RKO (cell line): ENCODE measurements around the gene SEMA6B.
A peak's percentile ranks its signal among the peaks of the same experiment; 100 is the strongest.

Experiments
- DNase-seq: peaks from one replicate; pipeline ENCODE4 v3.0.0-alpha.2; 2016; ENCODE audit warnings: low spot score

The SEMA6B gene

DNA sequence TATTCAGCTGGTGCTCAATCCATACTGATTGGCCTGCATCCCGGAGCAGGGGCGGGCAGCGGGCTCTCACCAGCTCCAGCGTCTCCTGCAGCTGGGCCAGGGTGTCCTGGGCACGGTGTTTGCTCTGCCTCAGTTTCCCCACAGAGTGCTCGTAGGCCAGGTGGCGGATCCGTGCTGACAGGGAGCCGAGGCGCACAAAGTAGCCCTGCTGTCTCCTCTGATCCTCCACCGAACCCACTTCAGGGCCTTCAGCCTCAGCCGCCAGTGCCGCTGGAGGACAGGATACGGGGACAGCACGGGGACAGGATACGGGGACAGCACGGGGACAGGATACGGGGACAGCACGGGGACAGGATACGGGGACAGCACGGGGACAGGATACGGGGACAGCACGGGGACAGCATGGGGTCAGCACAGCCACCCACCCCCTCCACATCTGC lies 33.9 kb downstream of the SEMA6B start:
- DNase-seq: no peak

DNA sequence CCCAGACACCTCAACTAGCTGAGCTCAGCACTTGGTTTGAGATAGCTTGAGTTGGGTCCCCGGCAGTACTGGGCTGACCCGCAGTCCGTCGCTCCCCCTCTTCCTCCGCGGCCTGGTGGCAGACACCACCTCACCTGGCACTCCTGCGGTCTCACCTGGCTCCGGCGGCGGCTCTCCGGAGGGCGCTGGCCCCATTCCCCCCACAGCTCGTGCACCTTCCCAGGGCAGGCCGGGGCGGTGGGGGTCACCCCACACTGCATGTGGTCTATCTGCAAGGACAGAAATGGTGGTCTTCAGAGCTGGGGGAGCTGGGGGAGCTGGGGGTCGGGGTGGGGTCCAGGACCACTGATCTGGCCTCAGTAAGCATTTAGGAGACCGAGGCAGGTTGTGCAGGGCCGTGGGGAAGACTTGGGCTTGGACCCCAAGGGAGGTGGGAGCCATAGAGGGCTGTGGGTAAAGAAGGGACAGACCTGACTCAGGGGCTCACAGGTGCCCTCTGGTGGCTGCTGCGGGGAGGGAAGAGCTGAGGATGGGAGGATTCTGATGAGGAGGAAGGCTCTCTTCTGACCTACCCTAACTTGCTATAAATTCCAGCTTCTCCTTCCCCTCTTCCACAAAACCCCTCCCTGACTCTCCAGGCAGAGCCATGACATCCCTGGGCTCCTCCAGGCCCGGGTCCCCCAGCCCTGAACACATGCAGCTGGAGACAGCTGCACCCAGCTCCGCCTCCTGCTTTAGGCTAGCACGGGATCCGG lies 34.5 kb downstream of the SEMA6B start:
- DNase-seq: peak; percentile 54

DNA sequence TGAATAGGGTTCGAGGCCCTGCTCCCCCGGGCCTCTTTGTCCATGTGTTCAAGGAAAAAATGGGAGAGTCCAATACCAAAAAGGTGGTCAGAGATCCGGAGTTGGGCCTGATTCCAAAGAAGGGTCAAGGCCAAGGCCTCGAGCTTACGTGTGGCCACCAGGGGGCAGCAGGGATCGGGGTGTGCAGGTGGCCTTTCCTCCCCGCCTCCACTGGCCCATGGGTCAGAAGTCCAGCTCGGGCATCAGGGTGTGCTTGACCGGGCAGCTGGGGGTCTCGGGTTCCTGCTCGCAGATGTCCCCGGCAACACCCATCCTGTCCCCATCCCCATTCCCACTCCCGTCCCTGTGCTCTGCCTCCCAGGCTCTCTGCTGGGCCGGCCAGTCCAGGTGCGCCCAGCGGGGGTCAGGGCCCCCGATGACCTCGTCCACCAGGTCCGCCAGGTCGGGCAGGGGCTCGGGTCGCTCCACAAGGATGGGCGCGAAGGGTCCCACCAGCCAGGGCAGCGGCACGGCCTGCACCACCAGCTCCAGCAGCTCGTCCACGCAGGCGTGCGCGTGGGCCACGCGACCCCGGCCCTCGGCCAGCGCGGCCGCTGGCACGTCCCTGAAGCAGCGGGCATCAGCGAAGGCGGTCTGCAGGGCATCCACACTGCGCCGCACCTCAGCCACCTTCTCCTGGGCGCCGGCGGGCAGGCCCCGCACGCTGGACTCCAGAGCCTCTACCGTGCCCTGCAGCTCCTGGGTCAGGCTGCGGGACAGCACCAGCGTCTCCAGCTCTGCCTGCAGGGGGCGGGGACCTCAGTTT lies 36.0 kb downstream of the SEMA6B start:
- DNase-seq: peak; percentile 69

DNA sequence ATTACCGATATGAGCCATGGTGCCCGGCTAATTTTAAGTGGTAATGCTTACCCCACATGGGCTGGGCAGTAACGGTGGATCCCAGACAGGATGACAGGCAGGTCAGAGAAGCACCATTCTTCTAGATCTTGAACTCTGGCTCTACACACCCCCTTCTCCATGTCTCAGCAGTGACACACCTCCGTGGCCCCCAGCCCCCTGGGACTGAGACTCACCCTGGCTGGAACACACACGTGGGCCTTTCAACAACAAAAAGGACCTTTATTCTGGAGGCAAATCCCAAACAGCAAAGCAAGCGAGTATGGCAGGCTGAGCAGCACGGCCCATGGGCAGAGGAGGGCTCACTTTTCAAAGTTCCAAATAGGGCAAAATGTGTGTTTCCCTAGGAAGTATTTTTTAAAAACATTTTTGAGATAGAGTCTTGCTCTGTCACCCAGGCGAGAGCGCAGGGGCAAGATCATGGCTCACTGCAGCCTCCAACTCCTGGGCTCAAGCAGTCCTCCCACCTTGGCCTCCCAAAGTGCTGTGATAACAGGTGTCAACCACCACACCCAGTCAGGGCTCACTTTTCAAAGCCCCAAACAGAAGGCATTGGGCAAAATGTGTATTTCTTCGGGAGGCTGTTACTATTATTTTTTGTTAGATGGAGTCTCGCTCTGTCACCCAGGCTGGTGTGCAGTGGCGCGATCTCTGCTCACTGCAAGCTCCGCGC lies 37.0 kb downstream of the SEMA6B start:
- DNase-seq: no peak

DNA sequence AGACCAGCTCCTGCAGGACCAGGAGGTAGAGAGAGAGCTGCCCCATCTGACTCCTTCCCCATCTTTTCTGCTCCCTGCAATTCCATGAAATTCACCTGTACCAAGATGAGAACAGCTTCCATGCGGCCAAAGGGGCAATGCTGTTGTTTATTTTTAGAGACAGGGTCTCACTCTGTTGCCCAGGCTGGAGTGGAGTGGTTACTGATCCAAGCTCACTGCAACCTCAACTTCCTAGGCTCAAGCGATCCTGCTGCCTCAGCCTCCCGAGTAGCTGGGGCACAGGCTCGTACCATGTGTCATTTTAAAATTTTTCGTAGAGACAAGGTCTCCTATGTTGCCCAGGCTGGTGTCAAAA lies 37.6 kb downstream of the SEMA6B start:
- DNase-seq: no peak

DNA sequence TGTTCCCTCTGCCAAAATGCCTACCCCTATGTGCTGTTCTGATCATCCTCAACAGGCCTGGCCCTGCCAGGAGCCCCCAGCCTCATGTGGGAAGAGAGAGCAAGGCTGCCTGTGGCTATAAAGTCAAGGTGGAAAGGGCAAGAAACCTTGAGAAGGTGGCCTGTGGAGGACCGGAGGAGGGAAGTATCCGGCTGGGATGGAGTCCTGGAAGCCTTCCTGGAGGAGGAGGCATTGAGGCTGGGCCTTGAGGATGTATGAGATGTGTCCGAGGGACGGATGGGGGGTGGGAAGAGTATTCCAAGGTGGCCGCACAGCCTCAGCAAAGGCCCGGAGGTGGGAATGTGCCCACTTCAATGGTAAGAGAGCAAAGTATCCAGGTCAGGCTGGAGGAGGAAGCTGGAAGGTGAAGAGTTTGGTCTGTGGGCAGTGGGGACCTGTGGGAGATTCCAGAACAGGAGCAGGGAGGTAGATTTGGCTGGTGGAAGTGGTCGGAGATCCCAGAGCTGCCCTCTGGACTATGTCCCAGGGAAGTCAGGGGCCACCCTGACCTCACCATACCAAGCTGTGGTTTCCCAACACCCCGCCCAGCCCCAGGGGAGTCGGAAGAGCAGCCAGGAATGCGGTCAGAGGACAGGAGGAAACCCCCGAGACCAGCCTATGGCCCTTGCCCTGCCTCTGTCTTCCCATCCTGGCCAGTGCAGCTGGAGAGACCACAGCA lies 38.2 kb downstream of the SEMA6B start:
- no peak for DNase-seq

DNA sequence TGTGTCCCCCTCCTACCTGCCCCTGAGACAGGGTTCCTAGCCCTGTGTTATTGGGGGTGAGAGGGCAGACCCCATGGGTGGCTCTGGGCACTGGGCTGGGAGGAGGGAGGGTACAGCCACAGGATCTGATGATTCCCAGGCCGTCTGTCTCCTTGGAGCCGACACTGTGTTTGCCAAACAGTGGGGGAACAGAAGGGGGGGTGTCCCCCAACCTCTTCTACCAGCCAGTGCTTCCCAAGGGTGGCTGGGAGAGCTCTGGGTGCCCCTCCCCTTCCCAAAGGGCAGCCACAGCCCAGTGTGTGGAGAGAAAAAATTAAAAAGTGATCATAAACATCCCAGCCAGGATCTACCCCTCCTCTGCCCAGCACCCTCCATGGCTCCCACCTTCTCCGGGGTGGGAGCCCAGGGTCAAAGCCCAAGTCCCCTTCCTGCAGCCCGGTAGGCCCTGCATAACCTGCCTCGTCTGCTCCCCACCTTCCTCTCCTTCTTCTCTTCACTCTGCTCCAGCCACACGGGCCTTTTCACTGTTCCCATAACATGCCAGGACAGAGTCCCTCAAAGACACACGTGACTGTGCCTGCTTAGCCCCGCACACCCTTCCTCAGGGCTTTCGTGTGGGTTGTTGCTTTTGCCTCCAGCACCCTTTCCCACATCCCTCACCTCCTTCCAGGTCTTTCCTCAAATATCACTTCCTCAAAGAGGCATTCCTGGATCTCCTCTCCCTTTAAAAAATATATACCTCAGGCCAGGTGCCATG lies 39.8 kb downstream of the SEMA6B start:
- no peak for DNase-seq

DNA sequence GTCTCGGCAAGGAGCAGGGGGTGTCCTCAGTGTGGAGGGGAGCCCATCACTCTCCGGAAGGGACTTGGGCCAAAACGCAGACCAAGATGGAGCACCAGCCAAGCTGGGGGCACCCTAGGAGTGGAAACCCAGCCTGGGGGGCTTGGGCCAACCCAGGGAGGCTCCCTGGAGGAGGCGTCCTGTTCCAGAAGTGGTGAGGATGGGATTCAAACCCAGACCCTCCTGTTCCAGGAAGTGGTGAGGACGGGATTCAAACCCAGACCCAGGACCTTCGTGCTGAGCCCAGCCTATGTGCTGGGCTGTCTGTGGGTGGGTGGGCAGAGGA lies 40.4 kb downstream of the SEMA6B start:
- no peak for DNase-seq

DNA sequence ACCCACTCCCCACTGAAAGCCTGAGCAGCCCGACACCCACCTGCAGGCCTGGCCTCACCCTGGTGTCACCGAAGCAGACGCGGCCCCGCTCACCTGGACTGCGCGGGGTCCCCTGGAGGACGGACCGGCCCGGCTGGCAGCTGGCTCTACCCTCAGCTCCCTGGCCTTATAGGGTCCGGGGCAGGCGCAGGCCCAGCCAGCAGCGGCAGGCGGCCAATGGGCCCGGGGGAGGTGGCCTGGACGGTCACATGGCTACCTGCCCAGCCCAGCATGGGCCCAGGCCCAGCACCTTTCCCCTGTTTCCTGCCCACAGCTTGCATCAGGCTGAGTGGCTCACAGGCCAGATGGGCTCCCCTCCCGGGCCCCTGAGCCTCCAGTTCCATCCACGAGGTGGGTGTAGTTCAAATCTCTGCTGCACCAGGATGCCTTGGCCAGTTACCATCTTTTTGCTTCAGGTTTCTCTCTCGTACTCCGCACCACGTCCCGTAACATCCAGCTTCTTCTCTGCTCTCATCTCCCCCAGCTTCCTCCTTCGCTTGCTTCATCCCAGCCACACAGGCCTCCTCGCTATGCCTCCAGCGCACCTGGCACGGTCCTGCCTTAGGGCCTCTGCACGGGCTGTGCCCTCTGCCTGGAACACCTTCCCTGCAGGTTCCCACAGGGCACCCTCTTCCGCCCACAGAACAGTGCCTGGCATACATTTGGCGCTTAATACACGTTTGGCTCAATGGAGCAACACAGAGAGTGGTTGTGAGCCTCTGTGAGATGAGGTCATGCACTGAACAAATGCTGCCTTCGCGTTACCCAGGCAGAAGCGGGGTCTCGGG lies 40.9 kb downstream of the SEMA6B start, which contains the start of gene PLIN4:
PLIN4 (minus strand) TSS at position 142 of the 827 bp plus-strand sequence. CDS start 214 bp downstream, outside the sequence.
- DNase-seq: no peak

DNA sequence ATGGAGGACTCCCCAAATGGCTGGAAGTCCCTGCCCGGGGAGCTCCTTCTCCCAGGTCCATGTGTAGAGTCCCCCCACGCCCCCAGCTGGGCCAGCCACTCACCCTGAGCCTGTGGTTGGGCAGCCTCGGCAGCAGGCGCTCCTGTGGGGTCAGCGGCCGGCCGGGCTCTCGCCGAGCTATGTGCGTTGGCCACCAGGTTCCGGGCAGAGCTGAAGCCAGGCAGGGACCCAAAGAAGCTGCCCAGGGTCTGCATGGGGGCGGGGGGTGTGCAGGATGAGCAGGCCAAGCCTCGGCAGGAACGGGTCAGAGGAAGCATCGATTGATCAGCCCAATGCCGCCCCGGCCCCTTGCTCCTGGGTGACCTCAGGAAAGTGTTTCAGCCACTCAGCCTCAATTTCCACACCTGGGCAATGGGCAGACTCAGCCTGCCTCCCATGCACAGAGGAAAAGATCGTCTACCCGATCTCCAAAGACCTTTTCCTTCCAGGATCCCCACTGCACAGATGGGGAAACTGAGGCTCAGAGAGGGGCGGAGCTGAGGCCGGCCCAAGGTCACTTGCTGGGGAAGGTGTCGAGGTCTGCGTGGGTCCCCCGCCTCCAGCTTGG lies 41.9 kb downstream of the SEMA6B start:
- DNase-seq: no peak

DNA sequence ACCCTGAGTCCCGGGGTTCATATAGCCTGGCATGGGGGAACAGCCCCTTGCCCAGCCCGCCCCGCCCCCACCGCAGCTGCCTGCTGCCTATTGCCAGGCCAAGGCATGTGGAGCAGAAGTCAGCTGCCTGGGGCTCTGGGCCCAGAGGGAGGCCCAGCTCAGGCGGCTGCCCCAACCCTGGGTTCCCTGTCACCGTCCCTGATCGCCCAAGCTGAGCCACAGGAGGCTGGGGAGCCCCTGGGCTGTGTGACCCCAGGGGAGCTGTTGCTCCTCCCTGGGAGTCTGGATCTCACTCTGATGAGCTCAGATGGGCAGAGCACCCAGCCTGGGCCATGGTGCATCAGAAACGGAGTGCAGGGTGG lies 42.6 kb downstream of the SEMA6B start:
- no peak for DNase-seq

DNA sequence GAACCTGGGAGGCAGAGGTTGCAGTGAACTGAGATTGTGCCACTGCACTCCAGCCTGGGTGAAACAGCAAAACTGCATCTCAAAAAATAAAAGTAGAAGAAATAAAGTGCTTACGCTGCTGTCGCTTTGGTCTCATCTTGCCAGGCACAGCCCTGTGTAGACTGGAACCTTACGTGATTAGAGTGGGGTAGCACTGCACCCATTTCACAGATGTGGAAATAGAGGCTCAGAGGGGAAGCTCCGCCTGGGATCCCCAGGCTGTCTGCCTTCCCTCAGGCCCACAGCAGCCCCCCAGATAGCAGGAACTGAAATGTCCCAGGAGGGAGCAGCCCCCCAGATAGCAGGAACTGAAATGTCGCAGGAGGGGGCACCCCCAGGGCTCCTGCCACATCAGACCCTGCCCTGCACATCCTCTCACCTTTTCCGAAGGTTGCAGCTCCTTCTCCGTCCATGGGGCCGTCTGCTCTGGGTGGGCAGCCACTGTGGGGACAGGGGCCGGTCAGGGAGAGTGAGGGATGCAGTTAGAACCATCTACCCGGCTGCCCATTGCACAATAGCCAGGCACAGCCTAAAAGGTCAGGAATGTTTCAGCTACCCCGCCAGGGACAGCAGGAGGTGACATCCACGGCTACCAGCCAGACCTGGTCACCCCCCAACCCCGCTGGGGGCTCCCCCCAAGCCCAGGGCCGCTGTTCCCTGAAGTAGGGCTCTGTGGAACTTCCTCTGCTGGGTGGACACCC lies 43.1 kb downstream of the SEMA6B start:
- no peak for DNase-seq

DNA sequence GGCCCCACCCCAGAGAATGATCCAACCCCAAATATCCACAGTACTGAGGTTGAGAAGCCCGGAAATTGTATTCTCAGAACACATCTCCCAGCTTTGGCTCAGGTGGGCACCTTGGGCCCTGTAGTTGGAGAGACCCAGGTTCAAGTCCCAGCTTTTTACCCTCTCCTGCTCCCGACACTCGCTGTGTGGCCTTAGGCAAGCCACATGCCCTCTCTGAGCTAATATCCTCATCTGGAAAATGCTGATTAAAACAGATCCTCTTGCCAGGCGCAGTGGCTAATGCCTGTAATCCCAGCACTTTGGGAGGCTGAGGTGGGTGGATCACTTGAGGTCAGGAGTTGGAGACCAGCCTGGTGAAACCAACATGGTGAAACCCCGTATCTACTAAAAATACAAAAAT lies 43.8 kb downstream of the SEMA6B start:
- no peak for DNase-seq

DNA sequence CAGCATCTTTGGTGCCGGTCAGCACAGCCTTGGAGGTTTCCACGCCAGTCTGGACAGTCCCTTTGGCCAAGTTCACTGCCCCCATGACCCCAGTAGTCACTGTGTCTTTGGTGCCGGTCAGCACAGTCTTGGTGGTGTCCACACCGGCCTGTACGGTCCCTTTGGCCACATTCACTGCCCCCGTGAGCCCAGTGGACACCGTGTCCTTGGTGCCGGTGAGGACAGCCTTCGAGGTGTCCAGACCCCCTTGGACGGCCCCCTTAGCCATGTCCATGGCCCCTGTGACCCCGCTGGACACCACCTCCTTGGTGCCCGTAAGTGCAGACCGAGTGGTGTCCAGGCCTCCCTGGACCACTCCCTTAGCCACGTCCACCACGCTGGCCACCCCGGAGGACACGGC lies 46.2 kb downstream of the SEMA6B start:
- DNase-seq: no peak

DNA sequence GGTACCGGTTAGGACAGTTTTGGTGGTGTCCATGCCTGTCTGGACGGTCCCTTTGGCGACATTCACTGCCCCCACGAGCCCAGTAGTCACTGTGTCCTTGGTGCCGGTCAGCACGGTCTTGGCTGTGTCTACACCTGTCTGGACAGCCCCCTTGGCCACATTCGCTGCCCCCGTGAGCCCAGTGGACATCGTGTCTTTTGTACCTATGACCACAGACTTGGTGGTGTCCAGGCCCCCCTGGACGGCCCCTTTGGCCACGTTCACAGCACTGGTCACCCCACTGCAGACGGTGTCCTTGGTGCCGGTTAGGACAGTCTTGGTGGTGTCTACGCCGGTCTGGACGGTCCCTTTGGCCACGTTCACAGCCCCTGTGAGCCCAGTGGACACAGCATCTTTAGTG lies 47.4 kb downstream of the SEMA6B start:
- no peak for DNase-seq

DNA sequence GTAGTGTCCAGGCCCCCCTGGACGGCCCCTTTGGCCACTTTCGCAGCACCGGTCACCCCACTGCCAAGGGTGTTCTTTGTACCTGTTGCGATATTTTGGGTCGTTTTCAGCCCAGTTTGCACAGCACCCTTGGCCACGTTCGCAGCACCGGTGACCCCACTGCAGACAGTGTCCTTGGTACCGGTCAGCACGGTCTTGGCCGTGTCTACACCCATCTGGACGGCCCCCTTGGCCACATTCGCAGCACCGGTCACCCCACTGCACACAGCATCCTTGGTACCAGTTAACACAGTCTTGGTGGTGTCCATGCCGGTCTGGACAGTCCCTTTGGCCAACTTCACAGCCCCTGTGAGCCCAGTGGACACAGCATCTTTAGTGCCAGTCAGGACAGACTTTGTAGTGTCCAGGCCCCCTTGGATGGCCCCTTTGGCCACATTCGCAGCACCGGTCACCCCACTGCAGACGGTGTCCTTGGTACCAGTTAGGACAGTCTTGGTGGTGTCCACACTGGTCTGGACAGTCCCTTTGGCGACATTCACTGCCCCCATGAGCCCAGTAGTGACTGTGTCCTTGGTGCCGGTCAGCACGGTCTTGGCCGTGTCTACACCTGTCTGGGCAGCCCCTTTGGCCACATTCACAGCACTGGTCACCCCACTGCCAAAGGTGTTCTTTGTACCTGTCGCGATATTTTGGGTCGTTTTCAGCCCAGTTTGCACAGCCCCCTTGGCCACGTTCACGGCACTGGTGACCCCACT lies 48.0 kb downstream of the SEMA6B start:
- DNase-seq: no peak

DNA sequence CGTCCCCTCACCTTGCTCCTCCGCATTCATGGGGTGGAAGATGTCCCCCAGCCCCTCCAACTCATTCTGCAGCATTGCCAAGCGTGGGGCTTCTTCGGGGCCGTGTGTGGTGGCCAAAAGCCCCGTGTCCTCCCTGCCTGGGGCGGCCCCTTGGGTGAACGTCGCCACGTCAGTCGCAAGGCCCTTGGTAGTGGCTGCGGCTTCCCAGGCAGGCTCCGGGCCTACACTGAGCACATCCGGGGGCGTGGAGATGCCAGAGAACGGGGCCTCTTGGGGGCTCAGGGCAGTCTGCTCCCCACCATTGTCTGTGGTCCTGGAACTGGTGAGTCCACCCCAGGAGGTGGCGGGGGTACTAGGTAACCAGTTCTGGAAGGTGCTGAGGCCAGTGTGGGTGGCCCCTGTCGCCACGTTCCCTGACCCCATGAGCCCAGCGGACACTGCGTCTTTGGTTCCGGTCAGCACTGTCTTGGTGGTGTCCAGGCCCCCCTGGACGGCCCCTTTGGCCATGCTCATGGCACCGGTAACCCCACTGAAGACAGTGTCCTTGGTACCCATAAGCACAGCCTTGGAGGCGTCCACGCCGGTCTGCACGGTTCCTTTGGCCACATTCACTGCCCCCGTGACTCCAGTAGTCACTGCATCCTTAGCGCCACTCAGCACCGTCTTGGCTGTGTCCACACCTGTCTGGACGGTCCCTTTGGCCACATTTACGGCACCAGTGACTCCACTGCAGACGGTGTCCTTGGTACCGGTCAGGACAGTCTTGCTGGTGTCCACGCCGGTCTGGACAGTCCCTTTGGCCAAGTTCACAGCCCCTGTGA lies 48.8 kb downstream of the SEMA6B start:
- DNase-seq: no peak

DNA sequence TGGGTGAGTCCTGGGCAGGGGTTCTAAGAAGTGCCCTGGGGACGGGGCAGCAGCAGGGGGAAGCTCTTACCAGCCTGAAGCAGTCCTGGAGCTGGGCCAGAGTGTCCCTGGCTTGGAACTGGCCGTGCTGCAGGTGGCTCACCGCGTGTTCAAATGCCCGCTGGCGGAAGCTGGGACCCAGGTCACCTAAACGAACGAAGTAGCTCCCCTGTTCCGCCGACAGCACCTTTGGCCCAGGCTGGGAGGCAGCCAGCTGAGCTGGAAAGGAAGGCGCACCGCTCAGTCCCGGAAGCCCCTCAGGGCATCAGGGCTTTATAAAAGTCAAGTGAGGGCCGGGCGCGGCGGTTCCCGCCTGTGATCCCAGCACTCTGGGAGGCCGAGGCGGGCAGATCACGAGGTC lies 50.8 kb downstream of the SEMA6B start:
- no peak for DNase-seq
